BJ (cell line): Measurements from ENCODE around the gene PRIM2. TPM values are rescaled to one million over a fixed set of nuclear protein-coding genes. Genes with fewer than 3 reads are reported as not detected.
A peak's percentile ranks its signal among the peaks of the same experiment; 100 is the strongest.
"Not testable (repeated sequence)": the region's sequence is repeated elsewhere in the genome, so short reads cannot be mapped to it uniquely, and the experiment has no call there.

Source experiments
- CTCF ChIA-PET: fragments of 350-600 bp; formaldehyde crosslinking; extraction: SDS; loops from one replicate; lab custom pipeline; 2021; ENCODE audit warnings: antibody characterized with exemption, inconsistent platforms; lab: Yijun Ruan, JAX
- POLR2A ChIA-PET: fragments of 300-600 bp; sonication (Branson Sonifier 250); formaldehyde crosslinking; extraction: SDS; loops from one replicate; lab custom pipeline; 2021; ENCODE audit warnings: antibody characterized with exemption; lab: Charles Lee
- DNase-seq: peaks from one replicate; pipeline ENCODE4 v3.0.0-alpha.2; 2011; ENCODE audit warnings: low read depth
- H3K27me3 ChIP-seq: 2 replicates; pipeline ENCODE4 v1.6.0; 2011; ENCODE audit warnings: low read length; ENCODE audit not compliant: control insufficient read depth, insufficient read depth
- H3K36me3 ChIP-seq: 2 replicates; pipeline ENCODE4 v1.5.1; 2011; ENCODE audit warnings: low read length; ENCODE audit not compliant: control insufficient read depth, insufficient read depth
- H3K4me3 ChIP-seq: 2 replicates; pipeline ENCODE4 v1.5.1; 2011; ENCODE audit warnings: low read depth, mild to moderate bottlenecking, control low read depth, low read length
- polyA plus RNA-seq: library from polyadenylated mRNA; depleted of rRNA; stranded (reverse); fragments of >200 nt; gene quantifications from 2 replicates; pipeline ENCODE4 v1.2.3, GENCODE V29; 2011
- TF ChIP-seq, protein P1 (sequence below): IDR thresholded peaks from 2 replicates; pipeline ENCODE4 v1.5.1; 2011; ENCODE audit warnings: low read depth, mild to moderate bottlenecking, control low read depth, inconsistent platforms, low read length, moderate library complexity; ENCODE audit not compliant: insufficient read depth

The PRIM2 gene
- polyA plus RNA-seq, 1 experiment = 12.5 TPM

DNA sequence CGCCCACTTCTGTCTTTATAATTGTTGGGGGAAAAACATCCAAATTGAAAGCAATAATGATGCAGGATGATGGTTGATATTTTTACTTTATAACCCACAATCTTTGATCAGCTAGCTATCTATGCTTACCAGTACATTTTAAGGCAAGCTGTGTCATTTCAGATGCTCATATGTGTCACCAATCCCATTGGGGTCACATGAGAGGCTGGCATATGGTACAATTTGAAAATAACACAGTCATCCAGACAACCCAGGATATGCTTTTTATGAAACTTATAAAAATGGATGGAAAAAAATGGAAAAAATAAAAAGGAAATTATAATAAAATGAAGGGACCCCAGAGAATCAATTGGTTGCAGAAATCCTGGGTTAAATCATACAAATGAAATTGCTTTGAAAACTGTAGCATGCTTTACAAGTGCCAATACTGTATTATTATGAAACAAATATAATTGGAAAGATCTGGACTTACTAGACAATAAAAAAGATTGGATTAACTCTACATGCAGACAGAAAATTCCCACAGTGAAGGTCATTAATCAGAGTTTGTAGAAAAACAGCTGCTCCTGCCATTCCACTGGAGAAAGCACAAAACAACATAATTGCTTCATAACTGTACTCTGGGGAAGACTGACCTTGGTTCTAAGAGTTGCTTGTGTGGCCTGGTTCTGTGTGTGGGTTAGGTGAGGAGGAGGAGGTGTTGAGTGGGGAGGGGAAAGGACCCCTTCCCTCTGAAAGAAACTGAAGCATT lies 13.3 kb upstream of the PRIM2 start:
- TF ChIP-seq, protein P1, sequence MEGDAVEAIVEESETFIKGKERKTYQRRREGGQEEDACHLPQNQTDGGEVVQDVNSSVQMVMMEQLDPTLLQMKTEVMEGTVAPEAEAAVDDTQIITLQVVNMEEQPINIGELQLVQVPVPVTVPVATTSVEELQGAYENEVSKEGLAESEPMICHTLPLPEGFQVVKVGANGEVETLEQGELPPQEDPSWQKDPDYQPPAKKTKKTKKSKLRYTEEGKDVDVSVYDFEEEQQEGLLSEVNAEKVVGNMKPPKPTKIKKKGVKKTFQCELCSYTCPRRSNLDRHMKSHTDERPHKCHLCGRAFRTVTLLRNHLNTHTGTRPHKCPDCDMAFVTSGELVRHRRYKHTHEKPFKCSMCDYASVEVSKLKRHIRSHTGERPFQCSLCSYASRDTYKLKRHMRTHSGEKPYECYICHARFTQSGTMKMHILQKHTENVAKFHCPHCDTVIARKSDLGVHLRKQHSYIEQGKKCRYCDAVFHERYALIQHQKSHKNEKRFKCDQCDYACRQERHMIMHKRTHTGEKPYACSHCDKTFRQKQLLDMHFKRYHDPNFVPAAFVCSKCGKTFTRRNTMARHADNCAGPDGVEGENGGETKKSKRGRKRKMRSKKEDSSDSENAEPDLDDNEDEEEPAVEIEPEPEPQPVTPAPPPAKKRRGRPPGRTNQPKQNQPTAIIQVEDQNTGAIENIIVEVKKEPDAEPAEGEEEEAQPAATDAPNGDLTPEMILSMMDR = no peak
- Histone ChIP-seq H3K27me3 (no peaks in the 10 kb centered on the region), H3K36me3 (no peaks in the 10 kb centered on the region), H3K4me3 (no peak overlapping the region)
- peak; percentile 67 for DNase-seq
- CTCF ChIA-PET = interaction anchor here (1.5 to 1.6 kb wide), 2 partner anchors 10 to 19 kb away, joined by 3 to 4 read pairs; no protein-coding TSS in a partner anchor
- POLR2A ChIA-PET = no interaction called here

DNA sequence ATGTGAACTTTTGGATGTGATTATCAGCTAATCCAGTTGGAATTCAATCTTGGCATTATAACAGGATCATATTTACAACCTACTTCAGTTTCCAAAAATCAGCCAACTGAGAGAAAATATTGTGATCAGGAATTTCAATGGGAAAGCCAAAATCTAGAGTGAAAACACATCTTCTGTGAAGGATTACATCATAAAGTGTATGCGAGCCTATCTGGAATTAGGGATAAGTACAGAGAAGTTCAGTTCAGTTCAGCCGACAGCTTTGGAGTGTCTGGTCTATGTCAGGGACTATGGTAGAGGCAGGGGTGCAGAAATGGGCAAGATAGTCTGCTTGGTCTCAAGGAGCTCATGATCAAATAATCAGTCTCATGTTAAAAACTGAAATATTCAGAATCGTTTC lies 12.3 kb upstream of the PRIM2 start:
- no peaks in the 10 kb centered on the region for H3K36me3 ChIP-seq
- H3K27me3 ChIP-seq = no peaks in the 10 kb centered on the region
- ChIA-PET CTCF (interaction anchor here (1.1 to 1.6 kb wide), 3 partner anchors 9 to 118 kb away, joined by 3 to 4 read pairs (median 3); no protein-coding TSS in a partner anchor), POLR2A (no interaction called here)
- DNase-seq = no peak
- no peak overlapping the region for H3K4me3 ChIP-seq
- TF ChIP-seq, protein P1 = no peak

- ChIA-PET POLR2A (no interaction called here), CTCF (interaction anchor here (1.1 to 1.6 kb wide), 3 partner anchors 8 to 119 kb away, joined by 3 to 6 read pairs (median 4); partner anchors contain the start of gene PRIM2)
Observed at GRCh38 chr6:57305761-57306160, 11.7 kb upstream of the PRIM2 start.

DNA sequence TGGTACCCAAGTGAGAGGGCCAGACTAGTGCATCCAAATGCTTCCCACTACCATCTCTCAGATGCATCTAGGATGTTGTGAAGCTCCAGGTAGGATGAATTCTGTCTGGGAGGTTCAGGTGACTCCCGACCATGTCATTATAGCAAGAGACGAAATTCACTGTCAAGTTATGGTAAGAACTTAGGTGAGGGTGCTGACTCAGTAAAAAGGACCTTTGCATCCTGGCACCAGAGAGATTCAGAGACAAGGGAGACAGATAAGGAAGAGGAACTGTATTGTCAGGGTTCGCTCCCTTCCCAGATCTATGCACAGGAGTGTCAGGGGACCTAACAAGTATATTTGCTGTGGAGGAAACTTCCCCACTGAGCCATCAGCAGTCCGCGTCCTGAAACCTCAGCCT lies 11.2 kb upstream of the PRIM2 start:
- Histone ChIP-seq H3K27me3 (no peaks in the 10 kb centered on the region), H3K4me3 (no peak overlapping the region), H3K36me3 (no peaks in the 10 kb centered on the region)
- ChIA-PET POLR2A (no interaction called here), CTCF (interaction anchor here (0.6 to 1.3 kb wide), 3 partner anchors 10 to 119 kb away, joined by 3 to 6 read pairs (median 3); partner anchors contain the start of gene PRIM2)
- no peak for DNase-seq
- TF ChIP-seq, protein P1 = no peak

More at GRCh38 chr6:57305761-57306160, 11.7 kb upstream of the PRIM2 start:
- no peaks in the 10 kb centered on the region for H3K27me3 ChIP-seq
- DNase-seq = peak; percentile 45
- no peaks in the 10 kb centered on the region for H3K36me3 ChIP-seq
- no peak overlapping the region for H3K4me3 ChIP-seq
- TF ChIP-seq, protein P1 = no peak

- DNase-seq = no peak
- Histone ChIP-seq H3K4me3 (no peak overlapping the region), H3K27me3 (no peaks in the 10 kb centered on the region), H3K36me3 (no peaks in the 10 kb centered on the region)
- CTCF ChIA-PET = no interaction called here
- POLR2A ChIA-PET = no interaction called here
- TF ChIP-seq, protein P1 = no peak
Observed at GRCh38 chr6:57307850-57308249, 9.6 kb upstream of the PRIM2 start.

DNA sequence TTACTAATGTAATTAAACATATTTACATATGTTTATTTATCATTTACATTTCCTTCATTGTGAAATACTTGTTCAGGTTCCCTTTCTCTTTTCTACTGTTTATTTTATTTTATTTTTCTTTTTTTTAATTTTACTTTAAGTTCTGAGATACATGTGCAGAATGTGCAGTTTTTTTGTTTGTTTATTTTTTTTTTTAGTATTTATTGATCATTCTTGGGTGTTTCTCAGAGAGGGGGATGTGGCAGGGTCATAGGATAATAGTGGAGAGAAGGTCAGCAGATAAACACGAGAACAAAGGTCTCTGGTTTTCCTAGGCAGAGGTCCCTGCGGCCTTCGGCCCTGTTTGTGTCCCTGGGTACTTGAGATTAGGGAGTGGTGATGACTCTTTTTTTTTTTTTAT lies 8.7 kb upstream of the PRIM2 start:
- DNase-seq, POLR2A ChIA-PET: not testable (repeated sequence)

GRCh38 chr6:57310095-57310816 lies 7.2 kb upstream of the PRIM2 start:
- CTCF ChIA-PET, DNase-seq, H3K27me3 ChIP-seq, H3K36me3 ChIP-seq, POLR2A ChIA-PET, H3K4me3 ChIP-seq: not testable (repeated sequence)

More for the DNA sequence above, 8.7 kb upstream of the PRIM2 start:
- H3K27me3 ChIP-seq, H3K4me3 ChIP-seq, CTCF ChIA-PET, H3K36me3 ChIP-seq: not testable (repeated sequence)
